Mesendoderm (in vitro differentiated cells): ENCODE results near the gene METTL18.

ENCODE experiments used
- DNase-seq: peaks from one replicate; pipeline ENCODE4 v3.0.0; 2013
- H2AK5ac ChIP-seq: 2 replicates; pipeline ENCODE4 v1.6.1; 2013; ENCODE audit warnings: low read length, inconsistent platforms
- H2BK120ac ChIP-seq: 2 replicates; pipeline ENCODE4 v1.6.1; 2013; ENCODE audit warnings: low read depth, mild to moderate bottlenecking, low read length, moderate library complexity, mixed read lengths
- H2BK15ac ChIP-seq: replicated peaks from 2 replicates; pipeline ENCODE4 v1.6.1; 2013; ENCODE audit warnings: low read depth, mild to moderate bottlenecking, moderate library complexity
- H2BK5ac ChIP-seq: 2 replicates; pipeline ENCODE4 v1.6.1; 2013; ENCODE audit warnings: low read length, inconsistent platforms
- H3K18ac ChIP-seq: 2 replicates; pipeline ENCODE4 v1.6.1; 2013; ENCODE audit warnings: mild to moderate bottlenecking, low read length, mixed read lengths
- H3K23ac ChIP-seq: one replicate; pipeline ENCODE4 v1.6.1; 2013; ENCODE audit warnings: low read length
- H3K27ac ChIP-seq: 2 replicates; pipeline ENCODE4 v1.5.1; 2013; ENCODE audit warnings: low read depth, mild to moderate bottlenecking, inconsistent platforms, low read length, moderate library complexity
- H3K27me3 ChIP-seq: 2 replicates; pipeline ENCODE4 v1.6.1; 2013; ENCODE audit warnings: low read length, control low read depth, mild to moderate bottlenecking, inconsistent platforms; ENCODE audit not compliant: insufficient read depth, poor library complexity
- H3K36me3 ChIP-seq: 2 replicates; pipeline ENCODE4 v1.6.1; 2013; ENCODE audit warnings: low read length, inconsistent platforms; ENCODE audit not compliant: control insufficient read depth, insufficient read depth
- H3K4ac ChIP-seq: one replicate; pipeline ENCODE4 v1.6.1; 2013; ENCODE audit warnings: low read depth, mild to moderate bottlenecking, low read length, moderate library complexity
- H3K4me1 ChIP-seq: 2 replicates; pipeline ENCODE4 v1.6.1; 2013; ENCODE audit warnings: low read depth, low read length, inconsistent platforms; ENCODE audit not compliant: control insufficient read depth
- H3K4me2 ChIP-seq: 2 replicates; pipeline ENCODE4 v1.6.1; 2013; ENCODE audit warnings: low read length
- H3K4me3 ChIP-seq: 2 replicates; pipeline ENCODE4 v1.5.1; 2013; ENCODE audit warnings: mild to moderate bottlenecking, low read length
- H3K56ac ChIP-seq: one replicate; pipeline ENCODE4 v1.6.1; 2013; ENCODE audit warnings: low read length
- H3K79me1 ChIP-seq: 2 replicates; pipeline ENCODE4 v1.6.1; 2013; ENCODE audit warnings: low read length, inconsistent platforms
- H3K79me2 ChIP-seq: 2 replicates; pipeline ENCODE4 v1.6.1; 2013; ENCODE audit warnings: mild to moderate bottlenecking, low read length; ENCODE audit not compliant: control insufficient read depth, insufficient read depth
- H3K9ac ChIP-seq: 2 replicates; pipeline ENCODE4 v1.6.1; 2013; ENCODE audit warnings: low read length, inconsistent platforms
- H4K5ac ChIP-seq: one replicate; pipeline ENCODE4 v1.6.1; 2013; ENCODE audit warnings: low read length
- H4K8ac ChIP-seq: one replicate; pipeline ENCODE4 v1.6.1; 2013; ENCODE audit warnings: low read depth, mild to moderate bottlenecking, control low read depth, low read length, moderate library complexity
- WGBS: extraction: QIAGEN DNeasy Blood & Tissue Kit; methylation state at CpG from one replicate; pipeline ENCODE4 v1.1.7; 2013; ENCODE audit warnings: low lambda C conversion rate, missing lambda C conversion rate; ENCODE audit not compliant: insufficient coverage; ENCODE audit errors: extremely low coverage; 5-methylcytosine and 5-hydroxymethylcytosine counted together

The METTL18 gene

DNA sequence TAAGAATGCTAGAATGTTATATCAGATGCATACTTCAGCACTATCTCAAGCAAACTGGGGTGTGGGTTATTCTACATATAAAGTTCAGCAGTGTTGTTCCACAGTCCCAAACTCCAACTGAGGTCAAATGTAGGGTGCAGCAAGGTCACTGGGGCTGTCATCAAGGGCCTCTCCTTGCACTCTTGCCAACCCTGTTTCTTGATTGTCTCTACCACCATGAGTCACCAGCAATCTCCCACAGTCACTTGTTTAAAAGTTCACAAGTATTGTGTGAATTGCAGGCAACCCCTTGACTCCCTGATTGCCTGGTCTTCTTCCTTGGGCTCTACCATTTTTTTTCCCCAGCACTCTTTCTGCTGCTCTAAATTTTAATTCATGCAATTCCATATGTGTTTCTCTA lies 10.6 kb downstream of the METTL18 start:
- H3K23ac ChIP-seq = no peak overlapping the region
- no peak overlapping the region for H4K5ac ChIP-seq
- H3K36me3 ChIP-seq = no peaks in the 10 kb centered on the region
- H3K4ac ChIP-seq = no peak overlapping the region
- H3K79me2 ChIP-seq = no peaks in the 10 kb centered on the region
- H2AK5ac ChIP-seq = no peak overlapping the region
- H3K79me1 ChIP-seq = no peaks in the 10 kb centered on the region
- H4K8ac ChIP-seq = no peak overlapping the region
- H3K4me1 ChIP-seq = peaks cover 3% of the 10 kb centered on the region
- H3K27ac ChIP-seq = no peak overlapping the region
- H3K4me3 ChIP-seq = no peak overlapping the region
- H2BK15ac ChIP-seq = no peak overlapping the region
- H2BK120ac ChIP-seq = no peak overlapping the region
- H2BK5ac ChIP-seq = no peak overlapping the region
- peak; percentile 28 for DNase-seq
- no peak overlapping the region for H3K18ac ChIP-seq
- H3K27me3 ChIP-seq = no peaks in the 10 kb centered on the region
- no peak overlapping the region for H3K4me2 ChIP-seq
- no peak overlapping the region for H3K9ac ChIP-seq
- H3K56ac ChIP-seq = no peak overlapping the region

DNA sequence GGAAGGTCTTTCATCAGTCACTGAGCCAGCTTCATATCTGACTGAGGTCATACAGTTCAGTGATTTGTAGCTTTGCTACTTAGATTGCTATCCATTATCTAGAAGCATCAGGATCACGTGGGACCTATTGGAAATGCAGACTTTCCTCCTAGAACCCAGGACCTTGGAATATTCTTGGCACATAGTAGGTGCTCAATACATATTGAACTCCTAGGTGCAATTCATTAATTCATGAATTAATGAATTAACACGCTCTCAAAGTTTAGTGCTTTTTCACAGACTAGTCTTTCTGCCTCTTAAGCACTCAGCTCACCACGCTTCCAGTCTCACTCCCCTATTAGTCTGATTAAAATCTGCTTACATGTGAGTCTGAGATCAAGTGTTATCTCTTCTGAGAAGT lies 12.1 kb downstream of the METTL18 start:
- no peaks in the 10 kb centered on the region for H3K79me1 ChIP-seq
- H3K4me2 ChIP-seq = no peak overlapping the region
- no CpG with 5 or more reads among the region's 3 CpGs for WGBS
- H2BK5ac ChIP-seq = no peak overlapping the region
- H3K4me1 ChIP-seq = peaks cover 3% of the 10 kb centered on the region
- H3K79me2 ChIP-seq = no peaks in the 10 kb centered on the region
- no peak overlapping the region for H3K27ac ChIP-seq
- no peaks in the 10 kb centered on the region for H3K36me3 ChIP-seq
- H4K8ac ChIP-seq = no peak overlapping the region
- no peak overlapping the region for H4K5ac ChIP-seq
- H3K23ac ChIP-seq = no peak overlapping the region
- no peak overlapping the region for H2BK15ac ChIP-seq
- H3K56ac ChIP-seq = no peak overlapping the region
- H3K4ac ChIP-seq = no peak overlapping the region
- no peak overlapping the region for H3K4me3 ChIP-seq
- H3K18ac ChIP-seq = no peak overlapping the region
- H2AK5ac ChIP-seq = no peak overlapping the region
- no peak for DNase-seq
- no peak overlapping the region for H3K9ac ChIP-seq
- H3K27me3 ChIP-seq = no peaks in the 10 kb centered on the region
- H2BK120ac ChIP-seq = no peak overlapping the region

DNA sequence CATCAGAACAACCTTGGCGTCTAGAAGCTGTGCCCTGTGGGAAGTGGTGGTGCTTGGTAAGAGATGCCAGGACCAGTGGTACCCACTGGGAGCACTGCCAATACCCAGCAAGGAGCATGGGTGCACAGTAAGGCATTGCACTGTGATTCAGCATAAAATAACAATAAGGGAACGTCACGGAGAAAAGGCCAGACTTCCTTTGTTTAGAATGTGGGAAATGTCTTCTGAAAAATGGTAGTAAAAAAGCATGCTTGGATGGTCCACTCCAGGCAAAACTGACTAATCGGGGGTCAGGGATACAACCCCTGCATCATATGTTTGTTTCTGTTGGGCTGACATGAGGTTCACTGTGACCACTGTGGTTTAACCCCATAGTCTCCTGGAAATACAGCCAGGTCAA lies 14.7 kb downstream of the METTL18 start:
- no peak overlapping the region for H4K5ac ChIP-seq
- no peak overlapping the region for H3K4me2 ChIP-seq
- no peak for DNase-seq
- H2AK5ac ChIP-seq = no peak overlapping the region
- no peaks in the 10 kb centered on the region for H3K79me1 ChIP-seq
- H3K18ac ChIP-seq = no peak overlapping the region
- no peak overlapping the region for H3K56ac ChIP-seq
- H3K4me3 ChIP-seq = no peak overlapping the region
- H2BK120ac ChIP-seq = no peak overlapping the region
- H3K36me3 ChIP-seq = no peaks in the 10 kb centered on the region
- no CpG with 5 or more reads among the region's 4 CpGs for WGBS
- no peak overlapping the region for H3K27ac ChIP-seq
- H2BK15ac ChIP-seq = no peak overlapping the region
- peak overlapping the region; percentile 70 for H3K4ac ChIP-seq
- H3K23ac ChIP-seq = no peak overlapping the region
- H3K79me2 ChIP-seq = no peaks in the 10 kb centered on the region
- no peak overlapping the region for H3K9ac ChIP-seq
- no peak overlapping the region for H4K8ac ChIP-seq
- H3K27me3 ChIP-seq = no peaks in the 10 kb centered on the region
- H2BK5ac ChIP-seq = no peak overlapping the region
- peaks cover 10% of the 10 kb centered on the region for H3K4me1 ChIP-seq

DNA sequence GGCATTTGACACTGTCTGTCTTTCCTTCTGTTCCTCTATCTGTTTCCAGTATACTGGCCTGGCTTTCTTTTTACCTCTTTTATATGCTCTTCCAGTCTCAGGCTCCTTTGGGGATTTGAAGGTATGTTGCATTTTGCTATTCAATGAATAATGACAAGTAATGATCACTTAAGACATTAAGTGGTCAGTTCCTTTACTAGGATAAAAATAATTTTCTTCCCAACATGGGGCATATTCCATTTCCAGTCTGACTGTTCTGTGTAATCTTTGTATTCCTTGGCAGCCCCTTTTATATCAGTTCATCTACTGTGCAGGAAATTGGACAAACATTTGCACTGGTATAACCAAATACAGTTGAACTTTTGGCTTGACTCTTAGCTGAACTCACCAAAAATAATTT lies 15.6 kb downstream of the METTL18 start:
- Histone ChIP-seq H3K18ac (no peak overlapping the region), H4K5ac (no peak overlapping the region), H3K79me2 (no peaks in the 10 kb centered on the region), H3K23ac (no peak overlapping the region), H2BK120ac (no peak overlapping the region), H3K56ac (no peak overlapping the region), H3K27ac (no peak overlapping the region), H2BK15ac (no peak overlapping the region), H2AK5ac (no peak overlapping the region), H3K9ac (no peak overlapping the region), H3K4ac (no peak overlapping the region), H3K4me2 (no peak overlapping the region), H3K27me3 (no peaks in the 10 kb centered on the region), H3K4me3 (no peak overlapping the region), H3K4me1 (peaks cover 10% of the 10 kb centered on the region), H3K36me3 (no peaks in the 10 kb centered on the region), H3K79me1 (no peaks in the 10 kb centered on the region), H2BK5ac (no peak overlapping the region), H4K8ac (no peak overlapping the region)
- DNase-seq = no peak

- no peak overlapping the region for H3K27ac ChIP-seq
- peaks cover 10% of the 10 kb centered on the region for H3K4me1 ChIP-seq
- WGBS = no CpG with 5 or more reads among the region's 3 CpGs
- H3K79me2 ChIP-seq = no peaks in the 10 kb centered on the region
- H3K9ac ChIP-seq = no peak overlapping the region
- H4K5ac ChIP-seq = no peak overlapping the region
- H3K23ac ChIP-seq = no peak overlapping the region
- H2BK15ac ChIP-seq = no peak overlapping the region
- DNase-seq = no peak
- H3K4me3 ChIP-seq = no peak overlapping the region
- no peak overlapping the region for H2BK120ac ChIP-seq
- no peak overlapping the region for H4K8ac ChIP-seq
- H3K36me3 ChIP-seq = no peaks in the 10 kb centered on the region
- H2BK5ac ChIP-seq = no peak overlapping the region
- no peak overlapping the region for H3K56ac ChIP-seq
- no peak overlapping the region for H3K18ac ChIP-seq
- no peaks in the 10 kb centered on the region for H3K79me1 ChIP-seq
- H3K27me3 ChIP-seq = no peaks in the 10 kb centered on the region
- no peak overlapping the region for H2AK5ac ChIP-seq
- H3K4me2 ChIP-seq = no peak overlapping the region
- H3K4ac ChIP-seq = no peak overlapping the region
Observed at GRCh38 chr1:169776440-169776839, 18.3 kb downstream of the METTL18 start.

DNA sequence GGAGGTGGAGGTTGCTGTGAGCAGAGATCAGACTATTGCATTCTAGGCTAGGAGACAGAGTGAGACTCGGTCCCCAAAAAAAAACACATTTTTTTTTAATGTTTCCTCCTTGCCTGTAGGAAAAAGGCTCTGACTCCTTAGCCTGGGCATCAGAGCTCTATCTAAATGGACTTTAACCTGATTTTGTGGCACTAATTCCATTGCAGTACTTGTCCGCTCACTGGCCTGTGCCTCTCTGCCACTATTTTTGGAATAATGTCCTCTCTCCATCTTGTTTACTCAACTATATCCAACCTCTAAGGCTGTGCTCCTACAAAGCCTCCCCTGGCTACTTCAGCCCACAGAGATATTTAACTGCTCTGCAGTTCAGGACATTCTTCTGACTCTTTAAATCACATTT lies 26.5 kb downstream of the METTL18 start:
- no peak for DNase-seq
- Histone ChIP-seq H3K9ac (no peak overlapping the region), H3K4me2 (no peak overlapping the region), H4K8ac (no peak overlapping the region), H2AK5ac (no peak overlapping the region), H3K4ac (no peak overlapping the region), H3K79me1 (no peaks in the 10 kb centered on the region), H3K36me3 (no peaks in the 10 kb centered on the region), H3K27me3 (no peaks in the 10 kb centered on the region), H3K4me1 (no peaks in the 10 kb centered on the region), H3K79me2 (no peaks in the 10 kb centered on the region), H3K56ac (no peak overlapping the region), H2BK15ac (no peak overlapping the region), H2BK5ac (no peak overlapping the region), H3K18ac (no peak overlapping the region), H2BK120ac (no peak overlapping the region), H3K27ac (no peak overlapping the region), H3K4me3 (no peak overlapping the region), H3K23ac (no peak overlapping the region), H4K5ac (no peak overlapping the region)
- WGBS = no CpG with 5 or more reads among the region's 2 CpGs
